PFSK-1 (cell line): Measurements from ENCODE around the gene WIPI1.

Experiments
- POLR2AphosphoS5 ChIP-seq: IDR thresholded peaks from 2 replicates; pipeline ENCODE4 v1.6.1; 2012; ENCODE audit warnings: low read depth, mild to moderate bottlenecking, control low read depth, low read length, moderate library complexity
- TAF1 ChIP-seq: IDR thresholded peaks from 2 replicates; pipeline ENCODE4 v1.6.1; 2012; ENCODE audit warnings: low read length, control low read depth, borderline replicate concordance; ENCODE audit not compliant: insufficient read depth
- TF ChIP-seq, protein P1 (sequence below), 2 experiments: IDR thresholded peaks; 2 replicates each; pipeline versions ENCODE4 v1.6.1 to v1.8.0; 2011 to 2012; ENCODE audit warnings: low read depth in 2 of 2, low read length in 2 of 2, control low read depth in 1 of 2, inconsistent platforms in 1 of 2, mild to moderate bottlenecking in 1 of 2, moderate library complexity in 1 of 2; ENCODE audit not compliant: insufficient read depth in 1 of 2

DNA sequence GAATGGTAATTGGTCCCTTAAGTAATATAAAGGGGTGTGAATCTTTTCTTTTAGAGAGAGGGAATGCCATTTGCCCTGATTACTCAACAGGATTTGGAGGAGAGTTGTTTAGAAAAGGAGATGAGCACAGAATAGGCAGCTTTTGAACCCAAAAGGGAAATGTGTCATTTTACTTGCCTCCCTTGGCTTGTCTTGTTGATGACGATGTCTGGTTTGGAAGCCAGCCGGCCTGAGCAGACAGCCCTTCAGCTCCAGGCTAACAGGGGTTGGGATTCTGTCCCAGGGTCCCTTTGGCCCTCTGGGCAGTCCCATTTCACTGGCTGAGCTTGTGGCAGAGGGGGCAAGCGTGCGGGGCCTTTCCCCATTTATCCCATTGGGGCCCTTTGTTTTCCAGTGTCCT is 32.6 kb upstream of the WIPI1 start:
- no peak for TF ChIP-seq TAF1
- TF ChIP-seq POLR2AphosphoS5 = no peak
- TF ChIP-seq, protein P1, sequence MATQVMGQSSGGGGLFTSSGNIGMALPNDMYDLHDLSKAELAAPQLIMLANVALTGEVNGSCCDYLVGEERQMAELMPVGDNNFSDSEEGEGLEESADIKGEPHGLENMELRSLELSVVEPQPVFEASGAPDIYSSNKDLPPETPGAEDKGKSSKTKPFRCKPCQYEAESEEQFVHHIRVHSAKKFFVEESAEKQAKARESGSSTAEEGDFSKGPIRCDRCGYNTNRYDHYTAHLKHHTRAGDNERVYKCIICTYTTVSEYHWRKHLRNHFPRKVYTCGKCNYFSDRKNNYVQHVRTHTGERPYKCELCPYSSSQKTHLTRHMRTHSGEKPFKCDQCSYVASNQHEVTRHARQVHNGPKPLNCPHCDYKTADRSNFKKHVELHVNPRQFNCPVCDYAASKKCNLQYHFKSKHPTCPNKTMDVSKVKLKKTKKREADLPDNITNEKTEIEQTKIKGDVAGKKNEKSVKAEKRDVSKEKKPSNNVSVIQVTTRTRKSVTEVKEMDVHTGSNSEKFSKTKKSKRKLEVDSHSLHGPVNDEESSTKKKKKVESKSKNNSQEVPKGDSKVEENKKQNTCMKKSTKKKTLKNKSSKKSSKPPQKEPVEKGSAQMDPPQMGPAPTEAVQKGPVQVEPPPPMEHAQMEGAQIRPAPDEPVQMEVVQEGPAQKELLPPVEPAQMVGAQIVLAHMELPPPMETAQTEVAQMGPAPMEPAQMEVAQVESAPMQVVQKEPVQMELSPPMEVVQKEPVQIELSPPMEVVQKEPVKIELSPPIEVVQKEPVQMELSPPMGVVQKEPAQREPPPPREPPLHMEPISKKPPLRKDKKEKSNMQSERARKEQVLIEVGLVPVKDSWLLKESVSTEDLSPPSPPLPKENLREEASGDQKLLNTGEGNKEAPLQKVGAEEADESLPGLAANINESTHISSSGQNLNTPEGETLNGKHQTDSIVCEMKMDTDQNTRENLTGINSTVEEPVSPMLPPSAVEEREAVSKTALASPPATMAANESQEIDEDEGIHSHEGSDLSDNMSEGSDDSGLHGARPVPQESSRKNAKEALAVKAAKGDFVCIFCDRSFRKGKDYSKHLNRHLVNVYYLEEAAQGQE (IDR thresholded peaks at IDR 0.05; ENCODE audit: insufficient read depth in 1 of 2, low read depth in 2 of 2, low read length in 2 of 2) = no peak
